HCT116 (cell line): ENCODE measurements around the gene IL20RB.

Source experiments
- EZH2 ChIP-seq: fragments of 200-600 bp; sonication (generic); IDR thresholded peaks from 2 replicates; pipeline ENCODE4 v1.6.1; 2017; ENCODE audit warnings: antibody characterized with exemption, mixed run types
- TF ChIP-seq, protein P1 (sequence below), 3 experiments: fragments of 200-600 bp in 1 of 3; sonication (generic) in 1 of 3; IDR thresholded peaks in 2 of 3; conservative IDR thresholded peaks in 1 of 3; 2 replicates each; pipeline ENCODE4 v1.5.1; 2012 to 2017; ENCODE audit warnings: low read depth in 2 of 3, low read length in 2 of 3, antibody characterized with exemption in 1 of 3, borderline replicate concordance in 1 of 3, control low read depth in 1 of 3, mild to moderate bottlenecking in 1 of 3, mixed read lengths in 1 of 3, mixed run types in 1 of 3, moderate library complexity in 1 of 3; ENCODE audit not compliant: insufficient read depth in 1 of 3

- no peak for TF ChIP-seq EZH2
- TF ChIP-seq, protein P1, sequence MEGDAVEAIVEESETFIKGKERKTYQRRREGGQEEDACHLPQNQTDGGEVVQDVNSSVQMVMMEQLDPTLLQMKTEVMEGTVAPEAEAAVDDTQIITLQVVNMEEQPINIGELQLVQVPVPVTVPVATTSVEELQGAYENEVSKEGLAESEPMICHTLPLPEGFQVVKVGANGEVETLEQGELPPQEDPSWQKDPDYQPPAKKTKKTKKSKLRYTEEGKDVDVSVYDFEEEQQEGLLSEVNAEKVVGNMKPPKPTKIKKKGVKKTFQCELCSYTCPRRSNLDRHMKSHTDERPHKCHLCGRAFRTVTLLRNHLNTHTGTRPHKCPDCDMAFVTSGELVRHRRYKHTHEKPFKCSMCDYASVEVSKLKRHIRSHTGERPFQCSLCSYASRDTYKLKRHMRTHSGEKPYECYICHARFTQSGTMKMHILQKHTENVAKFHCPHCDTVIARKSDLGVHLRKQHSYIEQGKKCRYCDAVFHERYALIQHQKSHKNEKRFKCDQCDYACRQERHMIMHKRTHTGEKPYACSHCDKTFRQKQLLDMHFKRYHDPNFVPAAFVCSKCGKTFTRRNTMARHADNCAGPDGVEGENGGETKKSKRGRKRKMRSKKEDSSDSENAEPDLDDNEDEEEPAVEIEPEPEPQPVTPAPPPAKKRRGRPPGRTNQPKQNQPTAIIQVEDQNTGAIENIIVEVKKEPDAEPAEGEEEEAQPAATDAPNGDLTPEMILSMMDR (IDR thresholded peaks at IDR 0.05 in 2 of 3, conservative IDR thresholded peaks at IDR 0.05 in 1 of 3; ENCODE audit: borderline replicate concordance in 1 of 3, insufficient read depth in 1 of 3, low read depth in 2 of 3, low read length in 2 of 3), result no peak
Measured at GRCh38 chr3:136942803-136943202, 15.0 kb upstream of the IL20RB start.
